ENCODE measurements around the gene CDHR5. TPM values are rescaled to one million over a fixed set of nuclear protein-coding genes. Genes with fewer than 3 reads are reported as not detected.

The CDHR5 gene
- polyA plus RNA-seq, 3 donors, result 0.39 to 0.74 TPM; not detected in 1

Other genes starting within 250 kb of the CDHR5 start
- 10 to 100 TPM in 1 of 3 donors, 1 to 10 TPM in 2; 1.0 to 15.4 (median 3.4) TPM for gene PKP3, start 230.7 kb downstream of the CDHR5 start, polyA plus RNA-seq
- gene SIGIRR, start 210.0 kb downstream of the CDHR5 start, polyA plus RNA-seq, result 10 to 100 TPM; 39.4 to 99.3 (median 49.2) TPM
- 10 to 100 TPM in 1 of 3 donors, 1 to 10 TPM in 1, under 1 TPM in 1; 0.45 to 14.3 (median 2.7) TPM for gene ANO9, start 182.9 kb downstream of the CDHR5 start, polyA plus RNA-seq
- gene PTDSS2, start 174.7 kb downstream of the CDHR5 start, polyA plus RNA-seq, result 10 to 100 TPM; 18.1 to 23.4 (median 22.0) TPM
- gene RNH1, start 117.7 kb downstream of the CDHR5 start, polyA plus RNA-seq, result 100 to 1,000 TPM in 2 of 3 donors, 10 to 100 TPM in 1; 93.4 to 217 (median 208) TPM
- 10 to 100 TPM; 34.1 to 76.3 (median 58.1) TPM for gene HRAS, start 89.4 kb downstream of the CDHR5 start, polyA plus RNA-seq
- gene LRRC56, start 87.4 kb downstream of the CDHR5 start, polyA plus RNA-seq, result 1 to 10 TPM in 2 of 3 donors, under 1 TPM in 1; 0.86 to 1.5 (median 1.4) TPM
- gene LMNTD2, start 64.2 kb downstream of the CDHR5 start, polyA plus RNA-seq, result 1 to 10 TPM; 1.2 to 5.2 (median 1.9) TPM
- gene RASSF7, start 64.0 kb downstream of the CDHR5 start, polyA plus RNA-seq, result 10 to 100 TPM in 2 of 3 donors, 1 to 10 TPM in 1; 6.1 to 43.9 (median 11.4) TPM
- 10 to 100 TPM in 2 of 3 donors, 1 to 10 TPM in 1; 8.9 to 19.8 (median 16.0) TPM for gene PHRF1, start 48.5 kb downstream of the CDHR5 start, polyA plus RNA-seq
- 10 to 100 TPM; 20.7 to 49.3 (median 22.1) TPM for gene IRF7, start 9.0 kb downstream of the CDHR5 start, polyA plus RNA-seq
- gene SCT, start 2.2 kb upstream of the CDHR5 start, polyA plus RNA-seq, result not detected
- under 1 TPM in 2 of 3 donors, not detected in 1; 0.16 to 0.18 TPM for gene DRD4, start 12.3 kb upstream of the CDHR5 start, polyA plus RNA-seq
- gene DEAF1, start 70.3 kb upstream of the CDHR5 start, polyA plus RNA-seq, result 10 to 100 TPM; 18.3 to 28.0 (median 18.8) TPM
- gene TMEM80, start 70.9 kb upstream of the CDHR5 start, polyA plus RNA-seq, result 10 to 100 TPM; 18.6 to 27.0 (median 19.8) TPM
- gene EPS8L2, start 81.3 kb upstream of the CDHR5 start, polyA plus RNA-seq, result 10 to 100 TPM; 11.2 to 54.5 (median 29.2) TPM
- gene TALDO1, start 122.5 kb upstream of the CDHR5 start, polyA plus RNA-seq, result 100 to 1,000 TPM in 2 of 3 donors, 10 to 100 TPM in 1; 99.7 to 306 (median 185) TPM
- gene GATD1, start 152.5 kb upstream of the CDHR5 start, polyA plus RNA-seq, result 10 to 100 TPM; 15.4 to 33.4 (median 32.5) TPM
- gene CEND1, start 165.1 kb upstream of the CDHR5 start, polyA plus RNA-seq, result under 1 TPM in 2 of 3 donors, not detected in 1; 0.04 to 0.09 TPM
- 10 to 100 TPM; 11.1 to 53.6 (median 40.1) TPM for gene SLC25A22, start 173.3 kb upstream of the CDHR5 start, polyA plus RNA-seq
- 10 to 100 TPM in 2 of 3 donors, 1 to 10 TPM in 1; 9.2 to 16.5 (median 12.4) TPM for gene PIDD1, start 180.3 kb upstream of the CDHR5 start, polyA plus RNA-seq
- gene RPLP2, start 185.0 kb upstream of the CDHR5 start, polyA plus RNA-seq, result 1,000 to 10,000 TPM; 1,158 to 3,822 (median 2,898) TPM
- gene PNPLA2, start 194.0 kb upstream of the CDHR5 start, polyA plus RNA-seq, result 1,000 to 10,000 TPM in 1 of 3 donors, 100 to 1,000 TPM in 2; 309 to 2,521 (median 389) TPM
- gene CRACR2B, start 203.0 kb upstream of the CDHR5 start, polyA plus RNA-seq, result 100 to 1,000 TPM in 1 of 3 donors, 10 to 100 TPM in 2; 36.7 to 174 (median 50.7) TPM
- 100 to 1,000 TPM; 495 to 757 (median 531) TPM for gene CD151, start 208.0 kb upstream of the CDHR5 start, polyA plus RNA-seq
- 100 to 1,000 TPM; 126 to 454 (median 290) TPM for gene POLR2L, start 217.6 kb upstream of the CDHR5 start, polyA plus RNA-seq
- 100 to 1,000 TPM in 2 of 3 donors, 10 to 100 TPM in 1; 34.1 to 122 (median 115) TPM for gene TSPAN4, start 217.9 kb upstream of the CDHR5 start, polyA plus RNA-seq